Spleen (tissue), 11 donors: Measurements from ENCODE around the gene BRD4. TPM values are rescaled to one million over a fixed set of nuclear protein-coding genes. Genes with fewer than 3 reads are reported as not detected.

ENCODE experiments used
- DNase-seq: peaks from one replicate; pipeline ENCODE4 v3.0.0-alpha.2; 2020
- H3K27ac ChIP-seq, 8 donors: fragments of 200-600 bp; sonication (generic) in 7 of 8; 1 replicate in 4 of 8; 2 replicates in 4 of 8; pipeline versions ENCODE4 v1.5.0 to v1.8.0; 2016 to 2021; ENCODE audit warnings: inconsistent platforms in 4 of 8, mild to moderate bottlenecking in 4 of 8, moderate library complexity in 1 of 8
- H3K27me3 ChIP-seq, 7 donors: fragments of 200-600 bp; sonication (generic) in 6 of 7; replicated peaks in 1 of 7; 1 replicate in 4 of 7; 2 replicates in 3 of 7; pipeline versions ENCODE4 v1.5.0 to v1.8.0; 2016 to 2021; ENCODE audit warnings: inconsistent platforms in 3 of 7, mild to moderate bottlenecking in 1 of 7
- H3K36me3 ChIP-seq, 6 donors: fragments of 200-600 bp; sonication (generic) in 5 of 6; 1 replicate in 4 of 6; 2 replicates in 2 of 6; pipeline versions ENCODE4 v1.5.0 to v1.8.0; 2016 to 2021; ENCODE audit warnings: inconsistent platforms in 2 of 6
- H3K4me1 ChIP-seq, 6 donors: fragments of 200-600 bp; sonication (generic) in 5 of 6; 1 replicate in 3 of 6; 2 replicates in 3 of 6; pipeline versions ENCODE4 v1.5.0 to v1.8.0; 2016 to 2021; ENCODE audit warnings: inconsistent platforms in 3 of 6
- H3K4me3 ChIP-seq, 8 donors: fragments of 200-600 bp; sonication (generic) in 7 of 8; 1 replicate in 4 of 8; 2 replicates in 4 of 8; pipeline versions ENCODE4 v1.5.0 to v1.8.0; 2016 to 2021; ENCODE audit warnings: inconsistent platforms in 4 of 8, mild to moderate bottlenecking in 4 of 8, moderate library complexity in 2 of 8
- H3K9me3 ChIP-seq, 8 donors: fragments of 200-600 bp; sonication (generic) in 7 of 8; 1 replicate in 4 of 8; 2 replicates in 4 of 8; pipeline versions ENCODE4 v1.5.0 to v1.8.0; 2016 to 2021; ENCODE audit warnings: inconsistent platforms in 4 of 8
- CTCF ChIP-seq, 11 experiments: fragments of 200-600 bp in 7 of 11; fragments of 450-650 bp in 4 of 11; sonication (generic) in 4 of 11; IDR thresholded peaks in 8 of 11; conservative IDR thresholded peaks in 3 of 11; 1 replicate in 7 of 11; 2 replicates in 4 of 11; pipeline versions ENCODE4 v1.4.0 to v1.8.0; 2016 to 2021; ENCODE audit warnings: antibody characterized with exemption in 11 of 11, inconsistent platforms in 4 of 11, mild to moderate bottlenecking in 1 of 11
- POLR2A ChIP-seq, 3 donors: fragments of 450-650 bp; IDR thresholded peaks; one replicate each; pipeline ENCODE4 v1.5.1; 2017; ENCODE audit warnings: antibody characterized with exemption in 3 of 3, mild to moderate bottlenecking in 1 of 3
- POLR2AphosphoS5 ChIP-seq, 3 donors: sonication (generic); formaldehyde crosslinking; IDR thresholded peaks; one replicate each; pipeline ENCODE4 v1.5.1; 2017; ENCODE audit warnings: antibody characterized with exemption in 3 of 3
- WGBS, 5 donors: extraction: QIAGEN DNeasy Blood & Tissue Kit in 3 of 5; methylation state at CpG; one replicate each; pipeline versions ENCODE4 v1.1.5 to v1.1.7; 2013 to 2018; 5-methylcytosine and 5-hydroxymethylcytosine counted together
- intact Hi-C: fragments of 100-400 bp; cut with DNase I; formaldehyde crosslinking; loops from one replicate; pipeline ENCODE4 v1.15.0; 2023; ENCODE audit warnings: low total_unique reads
- polyA plus RNA-seq, 3 donors: library from polyadenylated mRNA; stranded (reverse); fragments of 200-250 nt; gene quantifications; one replicate each; pipeline ENCODE4 v1.2.1, GENCODE V29; 2013
- total RNA-seq, 7 donors: library from RNA; depleted of rRNA in 3 of 7; stranded (reverse); fragments of >200 nt in 3 of 7; fragmentation: NEBNext Ultra II Directional in 4 of 7; extraction: Animal tissue kit (Norgen Biotek cat#: 25700) in 4 of 7; gene quantifications; one replicate each; pipeline versions ENCODE4 v1.1.0 to v1.2.1, GENCODE V29; 2016 to 2021
- donor health status: healthy with polysubstance abuse.
- donor health status: DM: no; HTN: no; CAD: no; lungs with moderate emphysema.
- donor health status: DM: no; HTN: no; CAD: no.
- donor health status: Bipolar disorder and iron deficiency.
- donor health status: healthy.
- donor health status: DM: no; HTN: no; CAD: no.
- donor health status: DM: yes; HTN: yes; CAD: no.

The BRD4 gene
- total and polyA plus RNA-seq, 10 donors, result 10.3 to 146 (median 68.0) TPM

- H3K27ac ChIP-seq, result peak overlapping the region in 4 of 8 donors; percentile 27 to 58 (median 51)
- peak; percentile 30 for DNase-seq
- H3K4me1 ChIP-seq, result peaks cover 91 to 100% (median 100%) of the 10 kb centered on the region in 6 donors
- peaks cover 0 to 22% (median 2%) of the 10 kb centered on the region in 6 donors for H3K36me3 ChIP-seq
- WGBS, 5 donors, result 81 to 91% (median 88%) methylated on average over 6 to 7 of the region's 7 CpGs
- TF ChIP-seq POLR2AphosphoS5 (IDR thresholded peaks at IDR 0.05) (no peak), POLR2A (IDR thresholded peaks at IDR 0.05) (no peak), CTCF (IDR thresholded peaks at IDR 0.05 in 8 of 11, conservative IDR thresholded peaks at IDR 0.05 in 3 of 11) (no peak)
- intact Hi-C loops, result no loop called here
- H3K4me3 ChIP-seq, result no peak overlapping the region
- H3K9me3 ChIP-seq, result no peaks in the 10 kb centered on the region
- no peaks in the 10 kb centered on the region for H3K27me3 ChIP-seq
Measured at GRCh38 chr19:15298847-15299567, 33.3 kb downstream of the BRD4 start.

GRCh38 chr19:15297416-15298224 is 34.7 kb downstream of the BRD4 start:
- intact Hi-C loops, result no loop called here
- WGBS, 5 donors, result 54 to 64% (median 57%) methylated on average over 10 of the region's 10 CpGs
- Histone ChIP-seq H3K4me1 (peaks cover 92 to 100% (median 100%) of the 10 kb centered on the region in 6 donors), H3K4me3 (peak overlapping the region in 1 of 8 donors; percentile 24), H3K27ac (peak overlapping the region in 5 of 8 donors; percentile 12 to 58 (median 52)), H3K27me3 (no peaks in the 10 kb centered on the region), H3K9me3 (no peaks in the 10 kb centered on the region), H3K36me3 (peaks cover 0 to 22% (median 2%) of the 10 kb centered on the region in 6 donors)
- TF ChIP-seq POLR2AphosphoS5 (IDR thresholded peaks at IDR 0.05), result no peak
- TF ChIP-seq POLR2A (IDR thresholded peaks at IDR 0.05), result no peak
- TF ChIP-seq CTCF (IDR thresholded peaks at IDR 0.05 in 8 of 11, conservative IDR thresholded peaks at IDR 0.05 in 3 of 11), result no peak
- DNase-seq, result peak; percentile 43

- peak overlapping the region in 6 of 8 donors; percentile 12 to 58 (median 47) for H3K27ac ChIP-seq
- H3K4me3 ChIP-seq, result peak overlapping the region in 1 of 8 donors; percentile 24
- no peak for TF ChIP-seq CTCF (IDR thresholded peaks at IDR 0.05 in 8 of 11, conservative IDR thresholded peaks at IDR 0.05 in 3 of 11)
- no peak for TF ChIP-seq POLR2A (IDR thresholded peaks at IDR 0.05)
- TF ChIP-seq POLR2AphosphoS5 (IDR thresholded peaks at IDR 0.05), result peak in 2 of 3 donors; percentile 7 to 11
- DNase-seq, result peak; percentile 20
- intact Hi-C loops, result no loop called here
- H3K4me1 ChIP-seq, result peaks cover 92 to 100% (median 99%) of the 10 kb centered on the region in 6 donors
- 44 to 53% (median 44%) methylated on average over 6 to 7 of the region's 7 CpGs for WGBS, 5 donors
- no peaks in the 10 kb centered on the region for H3K27me3 ChIP-seq
- no peaks in the 10 kb centered on the region for H3K9me3 ChIP-seq
- H3K36me3 ChIP-seq, result peaks cover 0 to 22% (median 2%) of the 10 kb centered on the region in 6 donors
Measured at GRCh38 chr19:15296841-15297415, 35.4 kb downstream of the BRD4 start.
